GM12878 (cell line): ENCODE data around the gene HHLA2. TPM values are rescaled to one million over a fixed set of nuclear protein-coding genes. Genes with fewer than 3 reads are reported as not detected.

Source experiments
- ATAC-seq: fragments of 200-7000 bp; cut with Tn5 transposase; 3 replicates; pipeline ENCODE4 v1.9.1; 2020; ENCODE audit warnings: mild to moderate bottlenecking, moderate library complexity
- BruUV-seq: library from RNA; stranded (reverse); fragments of 400-500 nt; replicated peaks from 2 replicates; lab custom pipeline; 2021; lab: Mats Ljungman, UMichigan
- CTCF ChIA-PET: fragments of 300-600 bp; sonication (Branson Sonifier 250); formaldehyde crosslinking; extraction: SDS; loops from one replicate; lab custom pipeline; 2021; ENCODE audit warnings: inconsistent platforms; lab: Yijun Ruan, JAX
- POLR2A ChIA-PET: fragments of 350-600 bp; formaldehyde crosslinking; extraction: SDS; loops from one replicate; lab custom pipeline; 2021; ENCODE audit warnings: inconsistent platforms; lab: Charles Lee
- RAD21 ChIA-PET: fragments of 300-600 bp; sonication (Branson Sonifier 250); formaldehyde crosslinking; loops from one replicate; lab custom pipeline; 2023; ENCODE audit warnings: antibody characterized with exemption; ENCODE audit not compliant: unreplicated experiment; lab: Charles Lee
- SMC1A ChIA-PET: fragments of 300-600 bp; sonication (Branson Sonifier 250); formaldehyde crosslinking; loops from one replicate; lab custom pipeline; 2023; ENCODE audit not compliant: unreplicated experiment, uncharacterized antibody; lab: Charles Lee
- DNase-seq: peaks from one replicate; pipeline ENCODE4 v3.0.0-alpha.2; 2011; ENCODE audit warnings: low read depth, low spot score
- FAIRE-seq: peaks from 3 replicates; lab custom pipeline; 2011; peaks lifted over from hg19 to GRCh38; lab: Jason Lieb, UNC
- H2AFZ ChIP-seq: 2 replicates; pipeline ENCODE4 v1.6.0; 2011; ENCODE audit warnings: low read depth, low read length, control low read depth; ENCODE audit not compliant: control insufficient read depth
- H3K27ac ChIP-seq: 2 replicates; pipeline ENCODE4 v1.5.1; 2011; ENCODE audit warnings: control low read depth; ENCODE audit not compliant: control insufficient read depth, insufficient read depth
- H3K27me3 ChIP-seq, 2 experiments: replicated peaks in 1 of 2; 2 replicates each; pipeline versions ENCODE4 v1.6.0 to v1.6.1; 2011; ENCODE audit warnings: low read length in 1 of 2; ENCODE audit not compliant: control insufficient read depth in 2 of 2, insufficient read depth in 2 of 2
- H3K36me3 ChIP-seq, 2 experiments: 2 replicates each; pipeline ENCODE4 v1.5.1; 2011; ENCODE audit warnings: low read length in 1 of 2; ENCODE audit not compliant: control insufficient read depth in 2 of 2, insufficient read depth in 2 of 2
- H3K4me1 ChIP-seq: 2 replicates; pipeline ENCODE4 v1.6.1; 2011; ENCODE audit warnings: mild to moderate bottlenecking, low read length, moderate library complexity, mixed read lengths; ENCODE audit not compliant: control insufficient read depth, insufficient read depth
- H3K4me2 ChIP-seq: 2 replicates; pipeline ENCODE4 v1.6.0; 2011; ENCODE audit warnings: control low read depth; ENCODE audit not compliant: control insufficient read depth, insufficient read depth
- H3K4me3 ChIP-seq: fragments of 200-600 bp; sonication (generic); 2 replicates; pipeline ENCODE4 v1.5.1; 2016
- H3K79me2 ChIP-seq: 2 replicates; pipeline ENCODE4 v1.6.0; 2011; ENCODE audit warnings: low read length; ENCODE audit not compliant: control insufficient read depth, insufficient read depth
- H3K9ac ChIP-seq: 2 replicates; pipeline ENCODE4 v1.8.0; 2011; ENCODE audit warnings: low read length, control low read depth, mixed read lengths; ENCODE audit not compliant: control insufficient read depth, insufficient read depth
- H3K9me3 ChIP-seq: replicated peaks from 3 replicates; pipeline ENCODE4 v1.5.1; 2011; ENCODE audit warnings: mild to moderate bottlenecking, low read length; ENCODE audit not compliant: control insufficient read depth, insufficient read depth
- H4K20me1 ChIP-seq: 2 replicates; pipeline ENCODE4 v1.6.0; 2011; ENCODE audit not compliant: control insufficient read depth, insufficient read depth
- CBX3 ChIP-seq: fragments of 200-600 bp; sonication (generic); IDR thresholded peaks from 2 replicates; pipeline ENCODE4 v1.6.1; 2016; ENCODE audit warnings: low read depth, borderline replicate concordance
- CHD1 ChIP-seq: IDR thresholded peaks from 2 replicates; pipeline ENCODE4 v1.6.1; 2012; ENCODE audit warnings: low read depth, low read length, improper control_type of control experiment
- FOXM1 ChIP-seq: IDR thresholded peaks from 2 replicates; pipeline ENCODE4 v1.6.1; 2012; ENCODE audit warnings: low read depth, mild to moderate bottlenecking, inconsistent platforms, low read length, moderate library complexity
- IRF5 ChIP-seq: fragments of 450-650 bp; IDR thresholded peaks from 2 replicates; pipeline ENCODE4 v1.6.1; 2017; ENCODE audit warnings: borderline replicate concordance
- JUNB ChIP-seq: IDR thresholded peaks from 2 replicates; pipeline ENCODE4 v1.6.1; 2016; ENCODE audit warnings: antibody characterized with exemption, mild to moderate bottlenecking
- NBN ChIP-seq: fragments of 450-650 bp; IDR thresholded peaks from 2 replicates; pipeline ENCODE4 v1.6.1; 2016
- NR2C2 ChIP-seq: IDR thresholded peaks from 2 replicates; pipeline ENCODE4 v1.6.1; 2011; ENCODE audit warnings: borderline replicate concordance, low read depth; ENCODE audit not compliant: control insufficient read depth, insufficient read length
- NR2F1 ChIP-seq: fragments of 450-650 bp; conservative IDR thresholded peaks from 2 replicates; pipeline ENCODE4 v1.6.1; 2017; ENCODE audit warnings: mild to moderate bottlenecking
- PAX8 ChIP-seq: fragments of 450-650 bp; IDR thresholded peaks from 2 replicates; pipeline ENCODE4 v1.6.1; 2017; ENCODE audit warnings: mild to moderate bottlenecking, moderate library complexity
- RCOR1 ChIP-seq: conservative IDR thresholded peaks from 2 replicates; pipeline ENCODE4 v1.6.1; 2012; ENCODE audit warnings: low read depth, low read length, improper control_type of control experiment
- RUNX3 ChIP-seq: IDR thresholded peaks from 2 replicates; pipeline ENCODE4 v1.6.1; 2012; ENCODE audit warnings: low read length, inconsistent platforms
- SRF ChIP-seq, 2 experiments: IDR thresholded peaks; 2 replicates each; pipeline ENCODE4 v1.6.1; 2011; ENCODE audit warnings: low read depth in 2 of 2, low read length in 2 of 2, mild to moderate bottlenecking in 1 of 2, moderate library complexity in 1 of 2
- STAT1 ChIP-seq: fragments of 450-650 bp; conservative IDR thresholded peaks from 2 replicates; pipeline ENCODE4 v1.6.1; 2014; ENCODE audit warnings: antibody characterized with exemption, mild to moderate bottlenecking
- WRNIP1 ChIP-seq: IDR thresholded peaks from 2 replicates; pipeline ENCODE4 v1.6.1; 2011; ENCODE audit warnings: low read depth, low read length, improper control_type of control experiment, borderline replicate concordance
- ZBED1 ChIP-seq: IDR thresholded peaks from 2 replicates; pipeline ENCODE4 v1.6.1; 2016; ENCODE audit warnings: borderline replicate concordance
- ZNF207 ChIP-seq: fragments of 450-650 bp; IDR thresholded peaks from 2 replicates; pipeline ENCODE4 v1.6.1; 2014; ENCODE audit warnings: antibody characterized with exemption, mild to moderate bottlenecking, borderline replicate concordance
- ZNF24 ChIP-seq: fragments of 450-650 bp; IDR thresholded peaks from 2 replicates; pipeline ENCODE4 v1.6.1; 2017; ENCODE audit warnings: antibody characterized with exemption, mild to moderate bottlenecking
- ZNF622 ChIP-seq: fragments of 450-650 bp; IDR thresholded peaks from 2 replicates; pipeline ENCODE4 v1.6.1; 2017; ENCODE audit warnings: mild to moderate bottlenecking, inconsistent platforms
- WGBS: methylation state at CpG from one replicate; pipeline ENCODE4 v1.1.6; 2016; ENCODE audit warnings: low lambda C conversion rate; ENCODE audit not compliant: insufficient replicate concordance, insufficient coverage; ENCODE audit errors: missing lambda C conversion rate; 5-methylcytosine and 5-hydroxymethylcytosine counted together
- in situ Hi-C: fragments of 300-500 bp; cut with MboI; formaldehyde crosslinking; loops from 9 replicates; pipeline ENCODE4 v1.14.3; 2018; ENCODE audit warnings: mixed read lengths
- intact Hi-C: fragments of 100-400 bp; cut with micrococcal nuclease; formaldehyde crosslinking; loops from one replicate; pipeline ENCODE4 v1.14.2; 2022; ENCODE audit not compliant: unreplicated experiment
- polyA plus RNA-seq, 11 experiments: library from polyadenylated mRNA; depleted of rRNA in 4 of 11; unstranded in 6 of 11; stranded (reverse) in 5 of 11; fragments of >200 nt; fragmentation: Nextera tagmentation in 4 of 11; fragmentation: Illumina TruSeq in 1 of 11; extraction: Ambion mirVana in 4 of 11; extraction: Trizol in 1 of 11; gene quantifications; 1 replicate in 1 of 11; 2 replicates in 10 of 11; pipeline versions ENCODE4 v1.2.1 to v1.2.3, GENCODE V29; 2011 to 2016; ENCODE audit warnings: inconsistent platforms in 2 of 11, missing spikeins in 2 of 11, low read depth in 1 of 11
- total RNA-seq, 4 experiments: library from RNA; depleted of rRNA in 3 of 4; stranded (reverse); fragments of >200 nt in 3 of 4; fragmentation: Illumina TruSeq in 1 of 4; extraction: Trizol in 1 of 4; gene quantifications; 2 replicates each; pipeline versions ENCODE4 v1.2.1 to v1.2.3, GENCODE V29; 2013 to 2021
- TF ChIP-seq, protein P1 (sequence below): IDR thresholded peaks from 2 replicates; pipeline ENCODE4 v1.6.1; 2011; ENCODE audit warnings: low read depth, low read length, improper control_type of control experiment, borderline replicate concordance

HHLA2 gene
- total and polyA plus RNA-seq, 10 of the 15 experiments (the other 5 are each of a cell fraction or from before 2014, with no cell fraction given), result 0.11 to 1.3 (median 0.28) TPM; not detected in 1

GRCh38 chr3:108311797-108312196 is 15.4 kb downstream of the HHLA2 start (continued):
- TF ChIP-seq, protein P1, sequence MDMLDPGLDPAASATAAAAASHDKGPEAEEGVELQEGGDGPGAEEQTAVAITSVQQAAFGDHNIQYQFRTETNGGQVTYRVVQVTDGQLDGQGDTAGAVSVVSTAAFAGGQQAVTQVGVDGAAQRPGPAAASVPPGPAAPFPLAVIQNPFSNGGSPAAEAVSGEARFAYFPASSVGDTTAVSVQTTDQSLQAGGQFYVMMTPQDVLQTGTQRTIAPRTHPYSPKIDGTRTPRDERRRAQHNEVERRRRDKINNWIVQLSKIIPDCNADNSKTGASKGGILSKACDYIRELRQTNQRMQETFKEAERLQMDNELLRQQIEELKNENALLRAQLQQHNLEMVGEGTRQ, result no peak

GRCh38 chr3:108312656-108313055 is 16.3 kb downstream of the HHLA2 start:
- CTCF ChIA-PET, result interaction anchor here (0.8 to 1.3 kb wide), 2 partner anchors 160 to 292 kb away, joined by 3 read pairs; no protein-coding TSS in a partner anchor
- WGBS, result 31% methylated on average over 1 of the region's 1 CpG
- intact Hi-C loops, result no loop called here

More at GRCh38 chr3:108312656-108313055, 16.3 kb downstream of the HHLA2 start:
- no peak overlapping the region for H2AFZ ChIP-seq
- no peaks in the 10 kb centered on the region for H3K4me1 ChIP-seq
- DNase-seq (no peak), ATAC-seq (no peak), FAIRE-seq (no peak)
- no peak overlapping the region for H3K27ac ChIP-seq
- H3K79me2 ChIP-seq, result no peaks in the 10 kb centered on the region
- ChIA-PET POLR2A (no interaction called here), SMC1A (interaction anchor here (1.2 to 1.5 kb wide), 2 partner anchors 8 to 9 kb away, joined by 3 read pairs; no protein-coding TSS in a partner anchor), RAD21 (interaction anchor here (1.4 kb wide), 1 partner anchor 19 kb away, joined by 3 read pairs; no protein-coding TSS in a partner anchor)
- TF ChIP-seq NR2C2, result no peak
- TF ChIP-seq ZNF24, result no peak
- no peak for TF ChIP-seq ZNF207
- no peak for TF ChIP-seq WRNIP1
- no peak for TF ChIP-seq RCOR1
- TF ChIP-seq STAT1, result no peak
- TF ChIP-seq CBX3, result no peak
- no peak for TF ChIP-seq CHD1
- TF ChIP-seq NBN, result no peak
- no peak for TF ChIP-seq ZNF622
- TF ChIP-seq SRF (IDR thresholded peaks at IDR 0.05; ENCODE audit: low read depth in 2 of 2, low read length in 2 of 2), result no peak
- TF ChIP-seq PAX8, result no peak
- TF ChIP-seq ZBED1, result no peak
- TF ChIP-seq IRF5, result no peak
- no peak for TF ChIP-seq JUNB
- TF ChIP-seq RUNX3, result no peak
- TF ChIP-seq FOXM1, result no peak
- no peak for TF ChIP-seq NR2F1
- in situ Hi-C loops, result no loop called here
- H3K9ac ChIP-seq, result no peak overlapping the region
- H4K20me1 ChIP-seq, result no peaks in the 10 kb centered on the region
- H3K27me3 ChIP-seq, result peaks cover 0 to 2% of the 10 kb centered on the region in 2 experiments; a peak in 1 of 4 replicates
- BruUV-seq, result no TSS peak
- no peak overlapping the region for H3K4me2 ChIP-seq
- H3K36me3 ChIP-seq, result no peaks in the 10 kb centered on the region
- no peak overlapping the region for H3K4me3 ChIP-seq
- H3K9me3 ChIP-seq, result no peaks in the 10 kb centered on the region; the same call in 2 of the 3 replicates
